ENCODE results near the gene KLHL10.

GRCh38 chr17:41793784-41794539 lies 43.7 kb upstream of the KLHL10 start:
- TF ChIP-seq CTCF (IDR thresholded peaks at IDR 0.05; ENCODE audit: poor library complexity) (no peak), EZH2phosphoT487 (IDR thresholded peaks at IDR 0.05; ENCODE audit: low read depth, severe bottlenecking, unreplicated experiment) (no peak), EZH2 (IDR thresholded peaks at IDR 0.05; ENCODE audit: borderline replicate concordance) (no peak)
